CD4-positive, alpha-beta T cell treated with Interleukin-10 for 1 hour (primary cell): Measurements from ENCODE around the gene PTPRA.

ENCODE experiments used
- DNase-seq: peaks from one replicate; pipeline ENCODE4 v3.0.0-alpha.2; 2020

Gene PTPRA

GRCh38 chr20:2859330-2860121, 13.8 kb upstream of the PTPRA start:
- DNase-seq: no peak

GRCh38 chr20:2864626-2865025, 8.7 kb upstream of the PTPRA start:
- no peak for DNase-seq

- DNase-seq: no peak
These were observed 8.2 kb upstream of the PTPRA start for GRCh38 chr20:2865101-2865500.

GRCh38 chr20:2865630-2866029, 7.7 kb upstream of the PTPRA start:
- DNase-seq: peak; percentile 55

- peak; percentile 17 for DNase-seq
These were observed 7.0 kb upstream of the PTPRA start for GRCh38 chr20:2866236-2866635.

- DNase-seq: no peak
These were observed 6.0 kb upstream of the PTPRA start for GRCh38 chr20:2867081-2867864.

GRCh38 chr20:2869381-2869780, 3.9 kb upstream of the PTPRA start:
- DNase-seq: no peak

GRCh38 chr20:2871111-2871465, 2.2 kb upstream of the PTPRA start:
- no peak for DNase-seq

GRCh38 chr20:2871661-2872458, 1.4 kb upstream of the PTPRA start:
- peak; percentile 32 for DNase-seq

- DNase-seq: peak; percentile 77
These were observed 747 bp upstream of the PTPRA start for GRCh38 chr20:2872459-2873009.

- peak; percentile 69 for DNase-seq
These were observed 413 bp downstream of the PTPRA start for GRCh38 chr20:2873747-2874041.

- DNase-seq: peak; percentile 15
These were observed 1.2 kb downstream of the PTPRA start for GRCh38 chr20:2874456-2874855.

GRCh38 chr20:2875690-2876203, 2.5 kb downstream of the PTPRA start:
- no peak for DNase-seq

GRCh38 chr20:2878515-2878914, 5.2 kb downstream of the PTPRA start:
- no peak for DNase-seq

- DNase-seq: no peak
These were observed 5.9 kb downstream of the PTPRA start for GRCh38 chr20:2879146-2879545.

GRCh38 chr20:2880650-2881049, 7.4 kb downstream of the PTPRA start:
- DNase-seq: no peak

- no peak for DNase-seq
These were observed 10.7 kb downstream of the PTPRA start for GRCh38 chr20:2883726-2884637.

GRCh38 chr20:2887715-2888114, 14.4 kb downstream of the PTPRA start:
- DNase-seq: no peak

GRCh38 chr20:2888224-2888955, 15.1 kb downstream of the PTPRA start:
- DNase-seq: no peak

- DNase-seq: no peak
These were observed 15.9 kb downstream of the PTPRA start for GRCh38 chr20:2889209-2889608.

GRCh38 chr20:2889797-2890196, 16.5 kb downstream of the PTPRA start:
- no peak for DNase-seq
